GM23338 (cell line): Measurements from ENCODE around the gene JAK3. TPM values are rescaled to one million over a fixed set of nuclear protein-coding genes. Genes with fewer than 3 reads are reported as not detected.

Experiments
- EZH2phosphoT487 ChIP-seq: fragments of 200-600 bp; sonication (generic); IDR thresholded peaks from one replicate; pipeline ENCODE4 v1.8.1; 2018; ENCODE audit warnings: antibody characterized with exemption; ENCODE audit not compliant: unreplicated experiment
- JUNB ChIP-seq: IDR thresholded peaks from one replicate; pipeline ENCODE4 v1.6.1; 2016; ENCODE audit warnings: antibody characterized with exemption; ENCODE audit not compliant: unreplicated experiment
- ZNF462 ChIP-seq: fragments of 250-450 bp; sonication (Bioruptor Pico); IDR thresholded peaks from 2 replicates; pipeline ENCODE4 v1.5.0; 2020; ENCODE audit warnings: mild to moderate bottlenecking, moderate library complexity
- polyA plus RNA-seq: library from polyadenylated mRNA; unstranded; fragments of >200 nt; fragmentation: Nextera tagmentation; extraction: Ambion mirVana; gene quantifications from 2 replicates; pipeline ENCODE4 v1.2.1, GENCODE V29; 2016
- total RNA-seq: library from RNA; depleted of rRNA; stranded (reverse); fragments of >200 nt; shearing (Covaris generic); gene quantifications from 2 replicates; pipeline ENCODE4 v1.2.3, GENCODE V29; 2014
- TF ChIP-seq, protein P1 (sequence below): IDR thresholded peaks from one replicate; pipeline ENCODE4 v1.6.1; 2018; ENCODE audit warnings: antibody characterized with exemption; ENCODE audit not compliant: unreplicated experiment

Gene JAK3
- total and polyA plus RNA-seq, 2 experiments from 2014 or later: 2.9 to 5.4 TPM

DNA sequence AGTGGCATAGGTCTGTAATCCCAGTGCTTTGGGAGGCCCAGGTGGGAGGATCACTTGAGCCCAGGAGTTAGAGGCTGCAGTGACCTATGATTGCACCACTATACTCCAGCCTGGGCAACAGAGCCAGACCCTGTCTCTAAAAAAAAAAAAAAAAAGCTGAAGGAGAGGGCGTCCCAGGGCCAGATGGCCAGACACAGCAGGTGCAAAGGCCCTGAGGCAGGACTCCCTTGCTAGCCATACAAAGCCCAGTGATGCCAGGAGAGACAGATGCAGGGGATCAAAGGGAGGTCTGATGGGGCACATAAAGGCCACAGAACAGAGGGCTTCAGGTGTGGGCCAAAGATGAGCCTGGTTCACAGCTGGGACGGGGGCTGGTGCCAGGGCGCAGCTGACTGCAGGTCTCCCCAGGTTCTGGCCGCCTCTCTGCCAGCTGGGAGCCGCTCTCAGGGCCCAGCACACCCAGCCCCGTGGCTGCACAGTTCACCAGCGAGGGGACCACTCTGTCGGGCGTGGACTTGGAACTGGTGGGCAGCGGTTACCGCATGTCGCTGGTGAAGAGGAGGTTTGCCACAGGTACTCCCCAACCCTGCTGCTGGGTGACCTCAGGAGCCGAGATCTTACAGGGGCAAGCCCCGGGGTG is 60.4 kb downstream of the JAK3 start (continued):
- TF ChIP-seq ZNF462 (CRISPR knock-in tag): no peak
- TF ChIP-seq, protein P1, sequence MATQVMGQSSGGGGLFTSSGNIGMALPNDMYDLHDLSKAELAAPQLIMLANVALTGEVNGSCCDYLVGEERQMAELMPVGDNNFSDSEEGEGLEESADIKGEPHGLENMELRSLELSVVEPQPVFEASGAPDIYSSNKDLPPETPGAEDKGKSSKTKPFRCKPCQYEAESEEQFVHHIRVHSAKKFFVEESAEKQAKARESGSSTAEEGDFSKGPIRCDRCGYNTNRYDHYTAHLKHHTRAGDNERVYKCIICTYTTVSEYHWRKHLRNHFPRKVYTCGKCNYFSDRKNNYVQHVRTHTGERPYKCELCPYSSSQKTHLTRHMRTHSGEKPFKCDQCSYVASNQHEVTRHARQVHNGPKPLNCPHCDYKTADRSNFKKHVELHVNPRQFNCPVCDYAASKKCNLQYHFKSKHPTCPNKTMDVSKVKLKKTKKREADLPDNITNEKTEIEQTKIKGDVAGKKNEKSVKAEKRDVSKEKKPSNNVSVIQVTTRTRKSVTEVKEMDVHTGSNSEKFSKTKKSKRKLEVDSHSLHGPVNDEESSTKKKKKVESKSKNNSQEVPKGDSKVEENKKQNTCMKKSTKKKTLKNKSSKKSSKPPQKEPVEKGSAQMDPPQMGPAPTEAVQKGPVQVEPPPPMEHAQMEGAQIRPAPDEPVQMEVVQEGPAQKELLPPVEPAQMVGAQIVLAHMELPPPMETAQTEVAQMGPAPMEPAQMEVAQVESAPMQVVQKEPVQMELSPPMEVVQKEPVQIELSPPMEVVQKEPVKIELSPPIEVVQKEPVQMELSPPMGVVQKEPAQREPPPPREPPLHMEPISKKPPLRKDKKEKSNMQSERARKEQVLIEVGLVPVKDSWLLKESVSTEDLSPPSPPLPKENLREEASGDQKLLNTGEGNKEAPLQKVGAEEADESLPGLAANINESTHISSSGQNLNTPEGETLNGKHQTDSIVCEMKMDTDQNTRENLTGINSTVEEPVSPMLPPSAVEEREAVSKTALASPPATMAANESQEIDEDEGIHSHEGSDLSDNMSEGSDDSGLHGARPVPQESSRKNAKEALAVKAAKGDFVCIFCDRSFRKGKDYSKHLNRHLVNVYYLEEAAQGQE: no peak
- no peak for TF ChIP-seq EZH2phosphoT487
- TF ChIP-seq JUNB: no peak
